Esophagus squamous epithelium (tissue), 4 donors: ENCODE data around the gene VPS41.

ENCODE experiments used
- CTCF ChIP-seq, 6 experiments: fragments of 450-650 bp in 4 of 6; fragments of 200-600 bp in 2 of 6; sonication (generic) in 2 of 6; IDR thresholded peaks; one replicate each; pipeline ENCODE4 v1.5.1; 2016 to 2019; ENCODE audit warnings: antibody characterized with exemption in 6 of 6, mild to moderate bottlenecking in 4 of 6, moderate library complexity in 4 of 6
- POLR2A ChIP-seq, 4 donors: fragments of 450-650 bp; IDR thresholded peaks; one replicate each; pipeline ENCODE4 v1.6.1; 2017; ENCODE audit warnings: antibody characterized with exemption in 4 of 4, mild to moderate bottlenecking in 4 of 4, moderate library complexity in 3 of 4

GRCh38 chr7:38886265-38886664 lies 22.7 kb downstream of the VPS41 start:
- TF ChIP-seq CTCF (IDR thresholded peaks at IDR 0.05) (no peak), POLR2A (IDR thresholded peaks at IDR 0.05) (no peak)
